OCI-LY1 (cell line): ENCODE measurements around the gene STK24.

Experiments
- H2AFZ ChIP-seq: fragments of 200-600 bp; sonication (generic), shearing (Covaris generic); 2 replicates; pipeline ENCODE4 v1.6.0; 2014; ENCODE audit warnings: antibody characterized with exemption, mild to moderate bottlenecking, low read length
- H3F3A ChIP-seq: fragments of 200-600 bp; sonication (generic), shearing (Covaris generic); 2 replicates; pipeline ENCODE4 v1.6.0; 2014; ENCODE audit warnings: mild to moderate bottlenecking, antibody characterized with exemption, low read length, moderate library complexity; ENCODE audit not compliant: insufficient read depth
- H3K27ac ChIP-seq: fragments of 200-600 bp; sonication (generic); 2 replicates; pipeline ENCODE4 v1.5.1; 2014; ENCODE audit warnings: low read length, mixed run types, mild to moderate bottlenecking, low read depth; ENCODE audit not compliant: poor library complexity, severe bottlenecking
- H3K27me3 ChIP-seq: fragments of 200-600 bp; sonication (generic); 2 replicates; pipeline ENCODE4 v1.6.0; 2014; ENCODE audit warnings: antibody characterized with exemption, mild to moderate bottlenecking, low read length, moderate library complexity; ENCODE audit not compliant: insufficient read depth
- H3K36me3 ChIP-seq: fragments of 200-600 bp; sonication (generic); 2 replicates; pipeline ENCODE4 v1.6.1; 2014; ENCODE audit warnings: mild to moderate bottlenecking, antibody characterized with exemption, low read length, moderate library complexity, mixed read lengths; ENCODE audit not compliant: insufficient read depth
- H3K4me1 ChIP-seq: fragments of 200-600 bp; sonication (generic); 2 replicates; pipeline ENCODE4 v1.5.1; 2014; ENCODE audit warnings: mild to moderate bottlenecking, low read length, moderate library complexity; ENCODE audit not compliant: insufficient read depth, severe bottlenecking
- H3K4me2 ChIP-seq: fragments of 200-600 bp; sonication (generic), shearing (Covaris generic); 2 replicates; pipeline ENCODE4 v1.6.1; 2014; ENCODE audit warnings: low read length
- H3K4me3 ChIP-seq: fragments of 200-600 bp; sonication (generic); 2 replicates; pipeline ENCODE4 v1.5.1; 2014; ENCODE audit warnings: low read length, low read depth, mild to moderate bottlenecking, mixed read lengths; ENCODE audit not compliant: poor library complexity, severe bottlenecking
- H3K79me2 ChIP-seq: fragments of 200-600 bp; shearing (Covaris generic); 2 replicates; pipeline ENCODE4 v1.6.1; 2016; ENCODE audit warnings: mixed run types, low read length, mixed read lengths; ENCODE audit not compliant: insufficient read depth
- H3K9ac ChIP-seq: fragments of 200-600 bp; sonication (generic), shearing (Covaris generic); 2 replicates; pipeline ENCODE4 v1.6.1; 2014; ENCODE audit warnings: mild to moderate bottlenecking, low read length, mixed read lengths
- H3K9me2 ChIP-seq: fragments of 200-600 bp; sonication (generic), shearing (Covaris generic); 2 replicates; pipeline ENCODE4 v1.6.1; 2014; ENCODE audit warnings: low read depth, mild to moderate bottlenecking, low read length, mixed read lengths
- H3K9me3 ChIP-seq: fragments of 200-600 bp; shearing (Covaris generic); 2 replicates; pipeline ENCODE4 v1.6.1; 2014; ENCODE audit warnings: low read length, mixed read lengths
- H4K20me1 ChIP-seq: fragments of 200-600 bp; sonication (generic), shearing (Covaris generic); 2 replicates; pipeline ENCODE4 v1.6.0; 2016; ENCODE audit warnings: mild to moderate bottlenecking, low read length; ENCODE audit not compliant: insufficient read depth
- CTCF ChIP-seq: fragments of 200-600 bp; sonication (generic), shearing (Covaris generic); IDR thresholded peaks from 2 replicates; pipeline ENCODE4 v1.5.1; 2017; ENCODE audit warnings: mild to moderate bottlenecking, antibody characterized with exemption, low read length, moderate library complexity, mixed read lengths
- EZH2 ChIP-seq: fragments of 200-600 bp; sonication (generic), shearing (Covaris generic); IDR thresholded peaks from 2 replicates; pipeline ENCODE4 v1.8.0; 2017; ENCODE audit warnings: borderline replicate concordance, mixed run types, mild to moderate bottlenecking, antibody characterized with exemption, low read length, moderate library complexity, mixed read lengths

Gene STK24

GRCh38 chr13:98557937-98558792 is 18.7 kb downstream of the STK24 start:
- Histone ChIP-seq H3K4me3 (no peak overlapping the region), H2AFZ (no peak overlapping the region), H3K4me1 (peaks cover 26% of the 10 kb centered on the region), H3K79me2 (peaks cover 79% of the 10 kb centered on the region), H3K9ac (no peak overlapping the region), H4K20me1 (no peaks in the 10 kb centered on the region), H3K4me2 (no peak overlapping the region), H3K27me3 (no peaks in the 10 kb centered on the region), H3K9me3 (no peaks in the 10 kb centered on the region), H3K9me2 (no peaks in the 10 kb centered on the region), H3F3A (no peaks in the 10 kb centered on the region), H3K36me3 (peaks cover 4% of the 10 kb centered on the region; the same call in 1 of the 2 replicates), H3K27ac (no peak overlapping the region)
- TF ChIP-seq CTCF (no peak), EZH2 (no peak)

GRCh38 chr13:98556968-98557631 is 19.8 kb downstream of the STK24 start:
- Histone ChIP-seq H3K9me3 (no peaks in the 10 kb centered on the region), H3K9ac (no peak overlapping the region), H3K4me2 (no peak overlapping the region), H3K4me1 (peaks cover 22% of the 10 kb centered on the region), H3K27ac (no peak overlapping the region), H3K79me2 (peaks cover 70% of the 10 kb centered on the region), H2AFZ (no peak overlapping the region), H3F3A (no peaks in the 10 kb centered on the region), H4K20me1 (no peaks in the 10 kb centered on the region), H3K36me3 (peaks cover 4% of the 10 kb centered on the region), H3K27me3 (no peaks in the 10 kb centered on the region), H3K9me2 (no peaks in the 10 kb centered on the region), H3K4me3 (no peak overlapping the region)
- no peak for TF ChIP-seq EZH2
- 0 out of 2 replicates have a peak, but pooled peaks have one; percentile 24 for TF ChIP-seq CTCF

DNA sequence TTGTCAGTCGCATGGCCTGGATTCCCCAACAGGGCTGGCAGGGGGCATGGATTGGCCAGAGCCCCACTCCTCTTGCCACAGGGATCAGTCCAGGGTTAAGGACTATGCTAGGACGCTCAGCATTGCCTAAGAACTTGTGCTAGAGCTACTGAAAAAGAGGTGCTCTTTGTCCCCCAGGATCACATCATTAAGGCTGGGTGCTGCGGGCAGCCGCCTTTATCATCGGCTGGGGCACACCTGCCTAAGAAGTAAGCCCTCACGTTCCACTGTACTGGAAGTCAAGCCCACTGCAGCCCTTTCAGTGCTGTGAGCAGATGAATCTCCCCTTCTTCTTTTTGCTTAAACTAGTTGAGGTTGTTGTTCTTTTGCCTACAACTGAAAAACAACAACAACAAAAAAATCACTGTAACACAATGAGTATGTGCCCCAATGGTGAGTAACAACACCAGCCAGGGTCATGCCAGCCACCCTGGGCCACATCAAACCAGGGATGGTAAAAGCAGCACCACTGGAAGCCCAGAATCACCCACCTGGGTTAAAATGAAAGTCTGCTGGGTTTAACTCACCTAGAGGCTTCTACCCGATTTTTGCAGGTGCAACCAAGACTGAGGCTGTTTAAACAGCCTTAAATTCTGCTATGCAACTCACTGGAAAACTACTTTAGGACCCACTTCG is 20.6 kb downstream of the STK24 start:
- no peak overlapping the region for H3K4me2 ChIP-seq
- TF ChIP-seq EZH2 (no peak), CTCF (no peak)
- no peak overlapping the region for H3K4me3 ChIP-seq
- no peaks in the 10 kb centered on the region for H3K27me3 ChIP-seq
- peaks cover 65% of the 10 kb centered on the region for H3K79me2 ChIP-seq
- H3K9ac ChIP-seq: no peak overlapping the region
- peaks cover 22% of the 10 kb centered on the region for H3K4me1 ChIP-seq
- no peak overlapping the region for H2AFZ ChIP-seq
- H3K9me2 ChIP-seq: no peaks in the 10 kb centered on the region
- peaks cover 4% of the 10 kb centered on the region for H3K36me3 ChIP-seq
- H3F3A ChIP-seq: no peaks in the 10 kb centered on the region
- no peaks in the 10 kb centered on the region for H4K20me1 ChIP-seq
- H3K27ac ChIP-seq: no peak overlapping the region
- H3K9me3 ChIP-seq: no peaks in the 10 kb centered on the region
